HEK293 (cell line): ENCODE results near the gene TMEM205.

ENCODE experiments used
- HOXA7 ChIP-seq: sonication (generic); formaldehyde crosslinking; IDR thresholded peaks from 2 replicates; pipeline ENCODE4 v1.8.1; 2022; ENCODE audit warnings: missing genetic modification reagents, borderline replicate concordance
- SP2 ChIP-seq: fragments of 450-650 bp; formaldehyde crosslinking; IDR thresholded peaks from 2 replicates; pipeline ENCODE4 v1.5.1; 2016; ENCODE audit warnings: missing biosample characterization, missing genetic modification characterization
- SP3 ChIP-seq: fragments of 450-650 bp; formaldehyde crosslinking; IDR thresholded peaks from 2 replicates; pipeline ENCODE4 v1.5.1; 2016; ENCODE audit warnings: missing biosample characterization, missing genetic modification characterization
- TCF7L2 ChIP-seq: IDR thresholded peaks from 2 replicates; pipeline ENCODE4 v1.6.1; 2011; ENCODE audit warnings: low read depth, mild to moderate bottlenecking, inconsistent platforms, low read length, moderate library complexity, borderline replicate concordance
- ZBTB48 ChIP-seq: fragments of 450-650 bp; formaldehyde crosslinking; IDR thresholded peaks from 2 replicates; pipeline ENCODE4 v1.5.1; 2016; ENCODE audit warnings: missing biosample characterization, missing genetic modification characterization
- ZFP69B ChIP-seq: fragments of 450-650 bp; formaldehyde crosslinking; IDR thresholded peaks from 2 replicates; pipeline ENCODE4 v1.5.1; 2016; ENCODE audit warnings: missing biosample characterization, missing genetic modification characterization
- ZNF133 ChIP-seq: fragments of 450-650 bp; formaldehyde crosslinking; IDR thresholded peaks from 2 replicates; pipeline ENCODE4 v1.5.1; 2016; ENCODE audit warnings: missing biosample characterization, missing genetic modification characterization
- ZNF175 ChIP-seq: fragments of 450-650 bp; formaldehyde crosslinking; IDR thresholded peaks from 2 replicates; pipeline ENCODE4 v1.5.1; 2016; ENCODE audit warnings: missing biosample characterization, missing genetic modification characterization
- ZNF416 ChIP-seq: fragments of 450-650 bp; formaldehyde crosslinking; IDR thresholded peaks from 2 replicates; pipeline ENCODE4 v1.5.1; 2016; ENCODE audit warnings: missing biosample characterization, missing genetic modification characterization
- ZNF433 ChIP-seq: fragments of 450-650 bp; formaldehyde crosslinking; IDR thresholded peaks from 2 replicates; pipeline ENCODE4 v1.5.1; 2016; ENCODE audit warnings: missing biosample characterization, missing genetic modification characterization, low read depth
- ZNF544 ChIP-seq: fragments of 450-650 bp; formaldehyde crosslinking; IDR thresholded peaks from 2 replicates; pipeline ENCODE4 v1.5.0; 2017; ENCODE audit warnings: missing biosample characterization, missing genetic modification characterization
- ZNF560 ChIP-seq: fragments of 450-650 bp; formaldehyde crosslinking; IDR thresholded peaks from 2 replicates; pipeline ENCODE4 v1.5.1; 2017; ENCODE audit warnings: missing biosample characterization, missing genetic modification characterization, borderline replicate concordance
- ZNF596 ChIP-seq: fragments of 450-650 bp; IDR thresholded peaks from 2 replicates; pipeline ENCODE4 v1.5.0; 2018; ENCODE audit warnings: missing biosample characterization, mild to moderate bottlenecking, missing genetic modification characterization, moderate library complexity
- ZNF629 ChIP-seq: fragments of 450-650 bp; formaldehyde crosslinking; IDR thresholded peaks from 2 replicates; pipeline ENCODE4 v1.5.1; 2017; ENCODE audit warnings: missing biosample characterization, missing genetic modification characterization
- ZNF677 ChIP-seq: fragments of 450-650 bp; IDR thresholded peaks from 2 replicates; pipeline ENCODE4 v1.5.0; 2018; ENCODE audit warnings: missing biosample characterization, mild to moderate bottlenecking, missing genetic modification characterization, moderate library complexity
- ZNF777 ChIP-seq: fragments of 450-650 bp; formaldehyde crosslinking; IDR thresholded peaks from 2 replicates; pipeline ENCODE4 v1.5.1; 2017; ENCODE audit warnings: missing biosample characterization, missing genetic modification characterization, borderline replicate concordance
- TF ChIP-seq, protein P1 (sequence below): fragments of 450-650 bp; formaldehyde crosslinking; IDR thresholded peaks from 2 replicates; pipeline ENCODE4 v1.5.1; 2016; ENCODE audit warnings: missing biosample characterization, missing genetic modification characterization
- TF ChIP-seq, protein P2 (sequence below): fragments of 450-650 bp; IDR thresholded peaks from 2 replicates; pipeline ENCODE4 v1.5.1; 2018; ENCODE audit warnings: missing biosample characterization, missing genetic modification characterization
- TF ChIP-seq, protein P3 (sequence below): fragments of 450-650 bp; formaldehyde crosslinking; IDR thresholded peaks from 2 replicates; pipeline ENCODE4 v1.5.1; 2016; ENCODE audit warnings: missing biosample characterization, missing genetic modification characterization
- TF ChIP-seq, protein P4 (sequence below): fragments of 450-650 bp; formaldehyde crosslinking; IDR thresholded peaks from 2 replicates; pipeline ENCODE4 v1.5.1; 2016; ENCODE audit warnings: missing biosample characterization, missing genetic modification characterization
- TF ChIP-seq, protein P5 (sequence below): fragments of 450-650 bp; formaldehyde crosslinking; IDR thresholded peaks from 2 replicates; pipeline ENCODE4 v1.5.1; 2016; ENCODE audit warnings: missing biosample characterization, missing genetic modification characterization
- TF ChIP-seq, protein P6 (sequence below): fragments of 450-650 bp; formaldehyde crosslinking; IDR thresholded peaks from 2 replicates; pipeline ENCODE4 v1.5.1; 2016; ENCODE audit warnings: missing biosample characterization, missing genetic modification characterization, borderline replicate concordance
- TF ChIP-seq, protein P7 (sequence below): fragments of 450-650 bp; formaldehyde crosslinking; IDR thresholded peaks from 2 replicates; pipeline ENCODE4 v1.5.1; 2016; ENCODE audit warnings: missing biosample characterization, missing genetic modification characterization

Gene TMEM205

DNA sequence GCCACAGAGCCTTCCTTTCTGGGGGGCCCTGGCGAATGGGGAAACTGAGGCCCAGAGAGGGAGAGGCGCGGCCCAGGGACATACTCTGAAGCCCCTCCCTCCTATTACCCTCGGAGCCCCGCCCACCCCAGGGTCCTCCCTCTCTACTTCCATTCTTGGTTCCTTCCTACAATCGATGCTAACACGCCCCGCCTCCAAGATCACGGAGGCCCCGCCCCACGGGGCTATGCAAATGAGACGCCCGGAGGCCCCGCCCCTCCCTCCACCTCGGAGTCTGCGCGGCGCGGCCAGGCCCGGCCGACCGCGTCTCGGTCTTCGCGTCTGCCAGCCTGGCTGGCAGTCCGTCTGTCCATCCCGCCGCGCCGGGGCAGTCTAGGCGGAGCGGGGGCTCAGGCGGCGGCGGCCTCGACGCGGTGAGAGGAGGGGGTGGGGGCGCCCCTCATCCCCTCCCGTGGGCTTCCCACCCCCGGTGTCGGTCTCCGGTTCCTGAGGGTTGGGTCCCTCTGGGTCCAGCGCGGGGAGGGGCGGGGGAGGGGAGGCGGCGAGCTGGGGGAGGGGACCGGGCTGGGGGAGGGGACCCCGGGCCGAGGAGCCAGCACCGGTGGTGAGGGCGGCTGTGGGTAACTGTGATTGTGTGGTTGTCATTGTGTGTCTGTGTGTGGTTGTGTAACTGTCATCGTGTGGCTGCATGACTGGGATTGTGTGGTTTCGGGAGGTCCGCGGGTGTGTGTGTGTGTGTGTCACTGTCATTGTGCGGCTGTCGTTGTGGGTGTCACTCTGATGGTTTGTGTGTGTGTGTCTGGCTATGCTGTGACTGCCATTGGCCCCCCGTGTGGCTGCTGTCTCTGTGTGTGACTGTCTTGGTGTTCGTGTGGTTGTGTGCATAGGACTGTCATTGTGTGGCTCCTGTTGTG is 9.3 kb upstream of the TMEM205 start, which contains the start of gene PLPPR2 (continued):
- TF ChIP-seq SP2 (peak; percentile 76), ZNF777 (tag by site-specific recombination) (no peak), ZNF544 (tag by site-specific recombination) (no peak), ZNF560 (no peak), ZNF433 (tag by site-specific recombination) (no peak), ZNF629 (tag by site-specific recombination) (peak; percentile 23; the same call in 1 of the 2 replicates), ZNF175 (tag by site-specific recombination) (0 out of 2 replicates have a peak, but pooled peaks have one; percentile 27), HOXA7 (CRISPR knock-in tag) (no peak), ZNF133 (no peak), ZNF596 (no peak), TCF7L2 (no peak), ZNF416 (tag by site-specific recombination) (no peak), ZBTB48 (tag by site-specific recombination) (peak; percentile 48; the same call in 1 of the 2 replicates), ZNF677 (no peak), ZFP69B (tag by site-specific recombination) (0 out of 2 replicates have a peak, but pooled peaks have one; percentile 37), SP3 (tag by site-specific recombination) (peak; percentile 42)
- TF ChIP-seq, protein P1, sequence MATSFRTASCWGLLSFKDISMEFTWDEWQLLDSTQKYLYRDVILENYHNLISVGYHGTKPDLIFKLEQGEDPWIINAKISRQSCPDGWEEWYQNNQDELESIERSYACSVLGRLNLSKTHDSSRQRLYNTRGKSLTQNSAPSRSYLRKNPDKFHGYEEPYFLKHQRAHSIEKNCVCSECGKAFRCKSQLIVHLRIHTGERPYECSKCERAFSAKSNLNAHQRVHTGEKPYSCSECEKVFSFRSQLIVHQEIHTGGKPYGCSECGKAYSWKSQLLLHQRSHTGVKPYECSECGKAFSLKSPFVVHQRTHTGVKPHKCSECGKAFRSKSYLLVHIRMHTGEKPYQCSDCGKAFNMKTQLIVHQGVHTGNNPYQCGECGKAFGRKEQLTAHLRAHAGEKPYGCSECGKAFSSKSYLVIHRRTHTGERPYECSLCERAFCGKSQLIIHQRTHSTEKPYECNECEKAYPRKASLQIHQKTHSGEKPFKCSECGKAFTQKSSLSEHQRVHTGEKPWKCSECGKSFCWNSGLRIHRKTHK (tag by site-specific recombination), result no peak
- TF ChIP-seq, protein P2, sequence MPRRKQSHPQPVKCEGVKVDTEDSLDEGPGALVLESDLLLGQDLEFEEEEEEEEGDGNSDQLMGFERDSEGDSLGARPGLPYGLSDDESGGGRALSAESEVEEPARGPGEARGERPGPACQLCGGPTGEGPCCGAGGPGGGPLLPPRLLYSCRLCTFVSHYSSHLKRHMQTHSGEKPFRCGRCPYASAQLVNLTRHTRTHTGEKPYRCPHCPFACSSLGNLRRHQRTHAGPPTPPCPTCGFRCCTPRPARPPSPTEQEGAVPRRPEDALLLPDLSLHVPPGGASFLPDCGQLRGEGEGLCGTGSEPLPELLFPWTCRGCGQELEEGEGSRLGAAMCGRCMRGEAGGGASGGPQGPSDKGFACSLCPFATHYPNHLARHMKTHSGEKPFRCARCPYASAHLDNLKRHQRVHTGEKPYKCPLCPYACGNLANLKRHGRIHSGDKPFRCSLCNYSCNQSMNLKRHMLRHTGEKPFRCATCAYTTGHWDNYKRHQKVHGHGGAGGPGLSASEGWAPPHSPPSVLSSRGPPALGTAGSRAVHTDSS (tag by site-specific recombination), result no peak
- TF ChIP-seq, protein P3, sequence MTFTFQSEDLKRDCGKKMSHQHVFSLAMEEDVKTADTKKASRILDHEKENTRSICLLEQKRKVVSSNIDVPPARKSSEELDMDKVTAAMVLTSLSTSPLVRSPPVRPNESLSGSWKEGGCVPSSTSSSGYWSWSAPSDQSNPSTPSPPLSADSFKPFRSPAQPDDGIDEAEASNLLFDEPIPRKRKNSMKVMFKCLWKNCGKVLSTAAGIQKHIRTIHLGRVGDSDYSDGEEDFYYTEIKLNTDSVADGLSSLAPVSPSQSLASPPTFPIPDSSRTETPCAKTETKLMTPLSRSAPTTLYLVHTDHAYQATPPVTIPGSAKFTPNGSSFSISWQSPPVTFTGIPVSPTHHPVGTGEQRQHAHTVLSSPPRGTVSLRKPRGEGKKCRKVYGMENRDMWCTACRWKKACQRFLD (tag by site-specific recombination), result no peak
- TF ChIP-seq, protein P4, sequence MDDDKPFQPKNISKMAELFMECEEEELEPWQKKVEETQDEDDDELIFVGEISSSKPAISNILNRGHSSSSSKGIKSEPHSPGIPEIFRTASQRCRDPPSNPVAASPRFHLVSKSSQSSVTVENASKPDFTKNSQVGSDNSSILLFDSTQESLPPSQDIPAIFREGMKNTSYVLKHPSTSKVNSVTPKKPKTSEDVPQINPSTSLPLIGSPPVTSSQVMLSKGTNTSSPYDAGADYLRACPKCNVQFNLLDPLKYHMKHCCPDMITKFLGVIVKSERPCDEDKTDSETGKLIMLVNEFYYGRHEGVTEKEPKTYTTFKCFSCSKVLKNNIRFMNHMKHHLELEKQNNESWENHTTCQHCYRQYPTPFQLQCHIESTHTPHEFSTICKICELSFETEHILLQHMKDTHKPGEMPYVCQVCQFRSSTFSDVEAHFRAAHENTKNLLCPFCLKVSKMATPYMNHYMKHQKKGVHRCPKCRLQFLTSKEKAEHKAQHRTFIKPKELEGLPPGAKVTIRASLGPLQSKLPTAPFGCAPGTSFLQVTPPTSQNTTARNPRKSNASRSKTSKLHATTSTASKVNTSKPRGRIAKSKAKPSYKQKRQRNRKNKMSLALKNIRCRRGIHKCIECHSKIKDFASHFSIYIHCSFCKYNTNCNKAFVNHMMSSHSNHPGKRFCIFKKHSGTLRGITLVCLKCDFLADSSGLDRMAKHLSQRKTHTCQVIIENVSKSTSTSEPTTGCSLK (tag by site-specific recombination), result 0 out of 2 replicates have a peak, but pooled peaks have one; percentile 69
- TF ChIP-seq, protein P5, sequence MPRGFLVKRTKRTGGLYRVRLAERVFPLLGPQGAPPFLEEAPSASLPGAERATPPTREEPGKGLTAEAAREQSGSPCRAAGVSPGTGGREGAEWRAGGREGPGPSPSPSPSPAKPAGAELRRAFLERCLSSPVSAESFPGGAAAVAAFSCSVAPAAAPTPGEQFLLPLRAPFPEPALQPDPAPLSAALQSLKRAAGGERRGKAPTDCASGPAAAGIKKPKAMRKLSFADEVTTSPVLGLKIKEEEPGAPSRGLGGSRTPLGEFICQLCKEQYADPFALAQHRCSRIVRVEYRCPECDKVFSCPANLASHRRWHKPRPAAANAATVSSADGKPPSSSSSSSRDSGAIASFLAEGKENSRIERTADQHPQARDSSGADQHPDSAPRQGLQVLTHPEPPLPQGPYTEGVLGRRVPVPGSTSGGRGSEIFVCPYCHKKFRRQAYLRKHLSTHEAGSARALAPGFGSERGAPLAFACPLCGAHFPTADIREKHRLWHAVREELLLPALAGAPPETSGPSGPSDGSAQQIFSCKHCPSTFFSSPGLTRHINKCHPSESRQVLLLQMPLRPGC, result peak; percentile 39; the same call in 1 of the 2 replicates
- TF ChIP-seq, protein P6, sequence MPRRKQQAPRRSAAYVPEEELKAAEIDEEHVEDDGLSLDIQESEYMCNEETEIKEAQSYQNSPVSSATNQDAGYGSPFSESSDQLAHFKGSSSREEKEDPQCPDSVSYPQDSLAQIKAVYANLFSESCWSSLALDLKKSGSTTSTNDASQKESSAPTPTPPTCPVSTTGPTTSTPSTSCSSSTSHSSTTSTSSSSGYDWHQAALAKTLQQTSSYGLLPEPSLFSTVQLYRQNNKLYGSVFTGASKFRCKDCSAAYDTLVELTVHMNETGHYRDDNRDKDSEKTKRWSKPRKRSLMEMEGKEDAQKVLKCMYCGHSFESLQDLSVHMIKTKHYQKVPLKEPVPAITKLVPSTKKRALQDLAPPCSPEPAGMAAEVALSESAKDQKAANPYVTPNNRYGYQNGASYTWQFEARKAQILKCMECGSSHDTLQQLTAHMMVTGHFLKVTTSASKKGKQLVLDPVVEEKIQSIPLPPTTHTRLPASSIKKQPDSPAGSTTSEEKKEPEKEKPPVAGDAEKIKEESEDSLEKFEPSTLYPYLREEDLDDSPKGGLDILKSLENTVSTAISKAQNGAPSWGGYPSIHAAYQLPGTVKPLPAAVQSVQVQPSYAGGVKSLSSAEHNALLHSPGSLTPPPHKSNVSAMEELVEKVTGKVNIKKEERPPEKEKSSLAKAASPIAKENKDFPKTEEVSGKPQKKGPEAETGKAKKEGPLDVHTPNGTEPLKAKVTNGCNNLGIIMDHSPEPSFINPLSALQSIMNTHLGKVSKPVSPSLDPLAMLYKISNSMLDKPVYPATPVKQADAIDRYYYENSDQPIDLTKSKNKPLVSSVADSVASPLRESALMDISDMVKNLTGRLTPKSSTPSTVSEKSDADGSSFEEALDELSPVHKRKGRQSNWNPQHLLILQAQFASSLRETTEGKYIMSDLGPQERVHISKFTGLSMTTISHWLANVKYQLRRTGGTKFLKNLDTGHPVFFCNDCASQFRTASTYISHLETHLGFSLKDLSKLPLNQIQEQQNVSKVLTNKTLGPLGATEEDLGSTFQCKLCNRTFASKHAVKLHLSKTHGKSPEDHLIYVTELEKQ (tag by site-specific recombination), result peak; percentile 38; the same call in 1 of the 2 replicates
- TF ChIP-seq, protein P7, sequence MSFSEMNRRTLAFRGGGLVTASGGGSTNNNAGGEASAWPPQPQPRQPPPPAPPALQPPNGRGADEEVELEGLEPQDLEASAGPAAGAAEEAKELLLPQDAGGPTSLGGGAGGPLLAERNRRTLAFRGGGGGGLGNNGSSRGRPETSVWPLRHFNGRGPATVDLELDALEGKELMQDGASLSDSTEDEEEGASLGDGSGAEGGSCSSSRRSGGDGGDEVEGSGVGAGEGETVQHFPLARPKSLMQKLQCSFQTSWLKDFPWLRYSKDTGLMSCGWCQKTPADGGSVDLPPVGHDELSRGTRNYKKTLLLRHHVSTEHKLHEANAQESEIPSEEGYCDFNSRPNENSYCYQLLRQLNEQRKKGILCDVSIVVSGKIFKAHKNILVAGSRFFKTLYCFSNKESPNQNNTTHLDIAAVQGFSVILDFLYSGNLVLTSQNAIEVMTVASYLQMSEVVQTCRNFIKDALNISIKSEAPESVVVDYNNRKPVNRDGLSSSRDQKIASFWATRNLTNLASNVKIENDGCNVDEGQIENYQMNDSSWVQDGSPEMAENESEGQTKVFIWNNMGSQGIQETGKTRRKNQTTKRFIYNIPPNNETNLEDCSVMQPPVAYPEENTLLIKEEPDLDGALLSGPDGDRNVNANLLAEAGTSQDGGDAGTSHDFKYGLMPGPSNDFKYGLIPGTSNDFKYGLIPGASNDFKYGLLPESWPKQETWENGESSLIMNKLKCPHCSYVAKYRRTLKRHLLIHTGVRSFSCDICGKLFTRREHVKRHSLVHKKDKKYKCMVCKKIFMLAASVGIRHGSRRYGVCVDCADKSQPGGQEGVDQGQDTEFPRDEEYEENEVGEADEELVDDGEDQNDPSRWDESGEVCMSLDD (tag by site-specific recombination), result peak; percentile 81
